HG03039 (cell line): Measurements from ENCODE around the gene NET1.

Experiments
- ATAC-seq: cut with Tn5 transposase; IDR thresholded peaks from one replicate; pipeline ENCODE4 v1.9.1; 2021; ENCODE audit warnings: mild to moderate bottlenecking, moderate library complexity; ENCODE audit not compliant: unreplicated experiment

NET1 gene

GRCh38 chr10:5497948-5498730, 85.8 kb downstream of the NET1 start:
- ATAC-seq, result no peak

- ATAC-seq, result no peak
Measured at GRCh38 chr10:5498791-5499492, 86.6 kb downstream of the NET1 start.

GRCh38 chr10:5499493-5500140, 87.3 kb downstream of the NET1 start, which contains the start of gene CALML5:
Gene CALML5 (minus strand): TSS chr10:5499570. CDS start chr10:5499438, 132 bp downstream.
- no peak for ATAC-seq

- ATAC-seq, result no peak
Measured at GRCh38 chr10:5500162-5500670, 87.9 kb downstream of the NET1 start.

- no peak for ATAC-seq
Measured at GRCh38 chr10:5500910-5501309, 88.6 kb downstream of the NET1 start.

- no peak for ATAC-seq
Measured at GRCh38 chr10:5502061-5502521, 89.7 kb downstream of the NET1 start.

GRCh38 chr10:5502571-5503476, 90.5 kb downstream of the NET1 start:
- ATAC-seq, result no peak

- ATAC-seq, result no peak
Measured at GRCh38 chr10:5503477-5503835, 91.1 kb downstream of the NET1 start.

- ATAC-seq, result no peak
Measured at GRCh38 chr10:5504146-5505072, 92.1 kb downstream of the NET1 start.

GRCh38 chr10:5506246-5506645, 93.9 kb downstream of the NET1 start:
- no peak for ATAC-seq

GRCh38 chr10:5506751-5507648, 94.6 kb downstream of the NET1 start:
- no peak for ATAC-seq

GRCh38 chr10:5507649-5508131, 95.3 kb downstream of the NET1 start:
- no peak for ATAC-seq

- no peak for ATAC-seq
Measured at GRCh38 chr10:5508161-5508604, 95.8 kb downstream of the NET1 start.
